Panc1 (cell line): ENCODE results near the gene TSHZ3. TPM values are rescaled to one million over a fixed set of nuclear protein-coding genes. Genes with fewer than 3 reads are reported as not detected.

Experiments used
- ATAC-seq: fragments of 200-7000 bp; cut with Tn5 transposase; 2 replicates; pipeline ENCODE4 v1.9.1; 2020; ENCODE audit warnings: mild to moderate bottlenecking, moderate library complexity
- BruUV-seq: library from RNA; stranded (reverse); fragments of 400-500 nt; replicated peaks from 2 replicates; lab custom pipeline; 2021; lab: Mats Ljungman, UMichigan
- CTCF ChIA-PET: fragments of 300-600 bp; sonication (Branson Sonifier 250); formaldehyde crosslinking; loops from one replicate; lab custom pipeline; 2022; ENCODE audit warnings: antibody characterized with exemption; lab: Charles Lee
- POLR2A ChIA-PET: fragments of 300-600 bp; sonication (Branson Sonifier 250); formaldehyde crosslinking; loops from one replicate; lab custom pipeline; 2022; ENCODE audit warnings: antibody characterized with exemption; lab: Charles Lee
- DNase-seq: peaks from one replicate; pipeline ENCODE4 v3.0.0-alpha.2; 2010; ENCODE audit warnings: low read depth, low spot score
- H3K27ac ChIP-seq: 2 replicates; pipeline ENCODE4 v1.5.1; 2011; ENCODE audit warnings: mild to moderate bottlenecking, low read length, inconsistent platforms
- H3K27me3 ChIP-seq: fragments of 200-500 bp; sonication (Bioruptor generic); 2 replicates; pipeline ENCODE4 v1.6.0; 2014; ENCODE audit warnings: low read length, inconsistent platforms; ENCODE audit not compliant: control insufficient read depth, insufficient read depth
- H3K36me3 ChIP-seq: fragments of 200-500 bp; sonication (Bioruptor generic); 2 replicates; pipeline ENCODE4 v1.5.1; 2014; ENCODE audit warnings: inconsistent platforms, mild to moderate bottlenecking, low read length, moderate library complexity; ENCODE audit not compliant: control insufficient read depth, insufficient read depth
- H3K4me1 ChIP-seq: 2 replicates; pipeline ENCODE4 v1.5.1; 2011; ENCODE audit warnings: inconsistent platforms, mild to moderate bottlenecking, low read length, moderate library complexity; ENCODE audit not compliant: control insufficient read depth, insufficient read depth
- H3K4me3 ChIP-seq, 2 experiments: 2 replicates each; pipeline ENCODE4 v1.5.1; 2011 to 2012; ENCODE audit warnings: low read depth in 2 of 2, low read length in 2 of 2, mild to moderate bottlenecking in 2 of 2, inconsistent platforms in 1 of 2, moderate library complexity in 1 of 2
- H3K9me3 ChIP-seq: fragments of 200-500 bp; sonication (Bioruptor generic); 2 replicates; pipeline ENCODE4 v1.5.1; 2014; ENCODE audit warnings: low read depth, mild to moderate bottlenecking, inconsistent platforms, low read length, moderate library complexity; ENCODE audit not compliant: control insufficient read depth, insufficient read depth
- CTCF ChIP-seq: fragments of 450-650 bp; IDR thresholded peaks from 2 replicates; pipeline ENCODE4 v1.5.1; 2017; ENCODE audit warnings: mild to moderate bottlenecking
- POLR2AphosphoS5 ChIP-seq: IDR thresholded peaks from 2 replicates; pipeline ENCODE4 v1.6.1; 2012; ENCODE audit warnings: mild to moderate bottlenecking, low read depth, low read length, moderate library complexity
- REST ChIP-seq, 2 experiments: IDR thresholded peaks; 2 replicates each; pipeline ENCODE4 v1.6.1; 2011 to 2012; ENCODE audit warnings: low read depth in 2 of 2, control low read depth in 1 of 2, low read length in 1 of 2, mild to moderate bottlenecking in 1 of 2, moderate library complexity in 1 of 2; ENCODE audit not compliant: insufficient read depth in 1 of 2
- SIN3A ChIP-seq: IDR thresholded peaks from 2 replicates; pipeline ENCODE4 v1.6.1; 2012; ENCODE audit warnings: low read depth, mild to moderate bottlenecking, low read length, moderate library complexity, borderline replicate concordance; ENCODE audit not compliant: insufficient read depth
- TCF7L2 ChIP-seq: IDR thresholded peaks from 2 replicates; pipeline ENCODE4 v1.6.1; 2011; ENCODE audit warnings: mild to moderate bottlenecking, low read depth, low read length, inconsistent platforms
- in situ Hi-C: cut with HindIII; loops from 2 replicates; pipeline ENCODE4 v1.10.0; 2016; ENCODE audit warnings: low sequenced_read_pairs, low pct_unique_long_range_greater_than_20kb
- intact Hi-C: fragments of 100-400 bp; cut with micrococcal nuclease; formaldehyde crosslinking; loops from one replicate; pipeline ENCODE4 v1.10.0; 2022; ENCODE audit not compliant: unreplicated experiment
- total RNA-seq: library from RNA; stranded (reverse); gene quantifications from one replicate; pipeline ENCODE4 v1.2.1, GENCODE V29; 2021; ENCODE audit not compliant: unreplicated experiment

Gene TSHZ3
- total RNA-seq, 1 experiment from 2014 or later = 7.8 TPM

GRCh38 chr19:31351855-31352195, 2.6 kb upstream of the TSHZ3 start:
- Histone ChIP-seq H3K9me3 (no peaks in the 10 kb centered on the region), H3K27me3 (peaks cover 2% of the 10 kb centered on the region; the same call in 1 of the 2 replicates), H3K4me1 (no peaks in the 10 kb centered on the region), H3K27ac (no peak overlapping the region), H3K4me3 (no peak overlapping the region), H3K36me3 (no peaks in the 10 kb centered on the region)
- in situ Hi-C loops = no loop called here
- BruUV-seq = no TSS peak
- no peak for DNase-seq
- ChIA-PET POLR2A (no interaction called here), CTCF (no interaction called here)
- ATAC-seq = no peak
- intact Hi-C loops = no loop called here
- TF ChIP-seq TCF7L2 (no peak), SIN3A (no peak), POLR2AphosphoS5 (no peak), CTCF (no peak), REST (IDR thresholded peaks at IDR 0.05; ENCODE audit: insufficient read depth in 1 of 2, low read depth in 2 of 2, low read length in 1 of 2) (no peak)

GRCh38 chr19:31351056-31351854, 2.0 kb upstream of the TSHZ3 start:
- Histone ChIP-seq H3K4me1 (no peaks in the 10 kb centered on the region), H3K27me3 (peaks cover 2% of the 10 kb centered on the region; the same call in 1 of the 2 replicates), H3K4me3 (peak overlapping the region; percentile 42 to 52), H3K27ac (no peak overlapping the region), H3K36me3 (no peaks in the 10 kb centered on the region), H3K9me3 (no peaks in the 10 kb centered on the region)
- TF ChIP-seq TCF7L2 (peak; percentile 77), REST (IDR thresholded peaks at IDR 0.05; ENCODE audit: insufficient read depth in 1 of 2, low read depth in 2 of 2, low read length in 1 of 2) (no peak), CTCF (no peak), POLR2AphosphoS5 (no peak), SIN3A (no peak)
- DNase-seq (no peak), ATAC-seq (no peak; the same call in 1 of the 2 replicates)
- intact Hi-C loops = no loop called here
- ChIA-PET POLR2A (no interaction called here), CTCF (no interaction called here)
- in situ Hi-C loops = no loop called here
- BruUV-seq = no TSS peak
